LNCAP (cell line): ENCODE data around the gene PLAC1.

Experiments
- CTCF ChIP-seq: fragments of 450-650 bp; IDR thresholded peaks from 2 replicates; pipeline ENCODE4 v1.5.1; 2017; ENCODE audit warnings: mild to moderate bottlenecking

Gene PLAC1

GRCh38 chrX:134580907-134581306 is 77.4 kb downstream of the PLAC1 start:
- no peak for TF ChIP-seq CTCF

GRCh38 chrX:134573683-134574035 is 84.6 kb downstream of the PLAC1 start:
- TF ChIP-seq CTCF: no peak

- no peak for TF ChIP-seq CTCF
These were observed 85.2 kb downstream of the PLAC1 start for GRCh38 chrX:134572816-134573682.

GRCh38 chrX:134571796-134572195 is 86.5 kb downstream of the PLAC1 start:
- no peak for TF ChIP-seq CTCF

GRCh38 chrX:134570899-134571298 is 87.4 kb downstream of the PLAC1 start:
- no peak for TF ChIP-seq CTCF

- no peak for TF ChIP-seq CTCF
These were observed 87.8 kb downstream of the PLAC1 start for GRCh38 chrX:134570509-134570846.

DNA sequence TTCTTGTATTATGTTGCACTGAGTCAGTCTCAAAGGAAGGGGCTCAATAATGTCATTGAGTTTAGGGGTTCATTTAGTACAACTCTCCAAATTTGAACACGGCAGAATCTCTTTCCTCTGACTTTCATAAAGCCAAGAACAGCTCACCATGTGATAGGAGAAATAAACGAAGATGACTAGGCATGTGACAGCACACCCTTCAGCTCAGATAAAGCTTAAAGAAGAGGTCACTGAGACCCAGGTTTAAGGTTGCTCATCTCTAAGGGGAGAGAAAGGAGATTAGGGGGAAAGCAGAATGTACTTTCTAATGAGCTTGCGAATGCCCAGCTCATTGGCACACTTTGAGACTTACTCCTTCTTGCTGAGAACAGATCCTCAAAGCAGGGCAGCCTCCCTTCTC is 89.0 kb downstream of the PLAC1 start:
- no peak for TF ChIP-seq CTCF
